ENCODE data around the gene APPBP2.
"Not testable (repeated sequence)": the region's sequence is repeated elsewhere in the genome, so short reads cannot be mapped to it uniquely, and the experiment has no call there.

The APPBP2 gene

GRCh38 chr17:60491771-60492170, 34.3 kb downstream of the APPBP2 start:
- no peak for DNase-seq

- DNase-seq: not testable (repeated sequence)
Measured at GRCh38 chr17:60490594-60490993, 35.4 kb downstream of the APPBP2 start.

GRCh38 chr17:60481604-60482003, 44.4 kb downstream of the APPBP2 start:
- DNase-seq: no peak

- no peak for DNase-seq
Measured at GRCh38 chr17:60473788-60474187, 52.3 kb downstream of the APPBP2 start.

GRCh38 chr17:60472449-60472848, 53.6 kb downstream of the APPBP2 start:
- DNase-seq: no peak

- no peak for DNase-seq
Measured at GRCh38 chr17:60471451-60471850, 54.6 kb downstream of the APPBP2 start.

GRCh38 chr17:60468371-60468770, 57.7 kb downstream of the APPBP2 start:
- no peak for DNase-seq

GRCh38 chr17:60464343-60464742, 61.7 kb downstream of the APPBP2 start:
- no peak for DNase-seq

- no peak for DNase-seq
Measured at GRCh38 chr17:60463157-60463835, 62.7 kb downstream of the APPBP2 start.

GRCh38 chr17:60461584-60461983, 64.5 kb downstream of the APPBP2 start:
- DNase-seq: no peak

GRCh38 chr17:60457148-60457547, 68.9 kb downstream of the APPBP2 start:
- no peak for DNase-seq

GRCh38 chr17:60455378-60455777, 70.7 kb downstream of the APPBP2 start:
- DNase-seq: no peak

- no peak for DNase-seq
Measured at GRCh38 chr17:60451965-60452364, 74.1 kb downstream of the APPBP2 start.

- DNase-seq: no peak
Measured at GRCh38 chr17:60451071-60451470, 75.0 kb downstream of the APPBP2 start.

- no peak for DNase-seq
Measured at GRCh38 chr17:60447375-60447774, 78.7 kb downstream of the APPBP2 start.

GRCh38 chr17:60445144-60445543, 80.9 kb downstream of the APPBP2 start:
- no peak for DNase-seq

GRCh38 chr17:60443713-60444112, 82.3 kb downstream of the APPBP2 start:
- DNase-seq: no peak

GRCh38 chr17:60442271-60443173, 83.5 kb downstream of the APPBP2 start:
- DNase-seq: no peak

GRCh38 chr17:60439501-60439900, 86.5 kb downstream of the APPBP2 start:
- DNase-seq: no peak

- DNase-seq: no peak
Measured at GRCh38 chr17:60436676-60437075, 89.4 kb downstream of the APPBP2 start.

GRCh38 chr17:60435244-60436167, 90.5 kb downstream of the APPBP2 start:
- DNase-seq: peak; percentile 58

- not testable (repeated sequence) for DNase-seq
Measured at GRCh38 chr17:60433021-60433997, 92.7 kb downstream of the APPBP2 start.
